Small intestine (tissue), 7 donors: ENCODE results near the gene ABCA1. TPM values are rescaled to one million over a fixed set of nuclear protein-coding genes. Genes with fewer than 3 reads are reported as not detected.
A peak's percentile ranks its signal among the peaks of the same experiment; 100 is the strongest.
"Not testable (repeated sequence)": the region's sequence is repeated elsewhere in the genome, so short reads cannot be mapped to it uniquely, and the experiment has no call there.

Source experiments
- DNase-seq, 2 donors: peaks; one replicate each; pipeline versions ENCODE4 v3.0.0 to v3.0.0-alpha.2; 2013
- FAIRE-seq: peaks from 2 replicates; lab custom pipeline; 2012; peaks lifted over from hg19 to GRCh38; lab: Jason Lieb, UNC
- H3K27ac ChIP-seq, 3 donors: one replicate each; pipeline ENCODE4 v1.5.1; 2013; ENCODE audit warnings: low read length in 2 of 3, mild to moderate bottlenecking in 2 of 3, control low read depth in 1 of 3, inconsistent platforms in 1 of 3, low read depth in 1 of 3, moderate library complexity in 1 of 3
- H3K27me3 ChIP-seq, 3 donors: one replicate each; pipeline ENCODE4 v1.6.1; 2013; ENCODE audit warnings: low read length in 3 of 3, inconsistent platforms in 1 of 3; ENCODE audit not compliant: control insufficient read depth in 3 of 3, insufficient read depth in 3 of 3
- H3K36me3 ChIP-seq, 3 donors: one replicate each; pipeline ENCODE4 v1.6.1; 2013; ENCODE audit warnings: low read length in 3 of 3, inconsistent platforms in 1 of 3, low read depth in 1 of 3, mild to moderate bottlenecking in 1 of 3, moderate library complexity in 1 of 3; ENCODE audit not compliant: control insufficient read depth in 3 of 3, insufficient read depth in 2 of 3
- H3K4me1 ChIP-seq, 3 donors: one replicate each; pipeline ENCODE4 v1.6.1; 2013; ENCODE audit warnings: low read length in 2 of 3, inconsistent platforms in 1 of 3, low read depth in 1 of 3, mild to moderate bottlenecking in 1 of 3, moderate library complexity in 1 of 3; ENCODE audit not compliant: control insufficient read depth in 3 of 3, insufficient read depth in 2 of 3
- H3K4me3 ChIP-seq, 3 donors: one replicate each; pipeline ENCODE4 v1.5.1; 2013; ENCODE audit warnings: low read length in 3 of 3, control low read depth in 1 of 3, inconsistent platforms in 1 of 3, low read depth in 1 of 3, mild to moderate bottlenecking in 1 of 3, moderate library complexity in 1 of 3
- H3K9me3 ChIP-seq, 2 donors: one replicate each; pipeline ENCODE4 v1.6.1; 2013; ENCODE audit warnings: low read depth in 1 of 2, low read length in 1 of 2; ENCODE audit not compliant: control insufficient read depth in 2 of 2, insufficient read depth in 1 of 2
- WGBS, 3 donors: extraction: QIAGEN DNeasy Blood & Tissue Kit; methylation state at CpG; one replicate each; pipeline ENCODE4 v1.1.7; 2013; 5-methylcytosine and 5-hydroxymethylcytosine counted together
- polyA plus RNA-seq, 4 donors: library from polyadenylated mRNA; stranded (reverse) in 3 of 4; unstranded in 1 of 4; fragments of 200-250 nt in 3 of 4; fragments of 120-200 nt in 1 of 4; gene quantifications; one replicate each; pipeline versions ENCODE4 v1.2.1 to v1.2.3, GENCODE V29; 2013
- donor health status: healthy with polysubstance abuse.
- donor health status: control.
- donor health status: control.
- donor health status: Bipolar disorder and iron deficiency.
- donor health status: healthy.

ABCA1 gene
- polyA plus RNA-seq, 4 donors, result 1.6 to 7.1 (median 3.1) TPM

DNA sequence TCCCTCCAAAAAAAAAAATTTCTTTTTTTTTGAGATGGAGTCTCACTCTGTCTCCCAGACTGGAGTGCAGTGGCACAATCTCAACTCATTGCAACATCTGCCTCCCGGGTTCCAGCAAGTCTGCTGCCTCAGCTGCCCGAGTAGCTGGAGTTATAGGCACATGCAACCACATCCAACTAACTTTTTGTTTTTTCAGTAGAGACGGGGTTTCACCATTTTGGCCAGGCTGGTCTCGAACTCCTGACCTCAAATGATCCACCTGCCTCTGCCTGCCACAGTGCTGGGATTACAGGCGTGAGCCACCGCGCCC, 7.5 kb upstream of the ABCA1 start:
- H3K36me3 ChIP-seq, H3K4me3 ChIP-seq, H3K27me3 ChIP-seq, H3K9me3 ChIP-seq, FAIRE-seq, H3K4me1 ChIP-seq, H3K27ac ChIP-seq, DNase-seq: not testable (repeated sequence)
- WGBS, 3 donors, result 73 to 85% (median 79%) methylated on average over 7 of the region's 7 CpGs

DNA sequence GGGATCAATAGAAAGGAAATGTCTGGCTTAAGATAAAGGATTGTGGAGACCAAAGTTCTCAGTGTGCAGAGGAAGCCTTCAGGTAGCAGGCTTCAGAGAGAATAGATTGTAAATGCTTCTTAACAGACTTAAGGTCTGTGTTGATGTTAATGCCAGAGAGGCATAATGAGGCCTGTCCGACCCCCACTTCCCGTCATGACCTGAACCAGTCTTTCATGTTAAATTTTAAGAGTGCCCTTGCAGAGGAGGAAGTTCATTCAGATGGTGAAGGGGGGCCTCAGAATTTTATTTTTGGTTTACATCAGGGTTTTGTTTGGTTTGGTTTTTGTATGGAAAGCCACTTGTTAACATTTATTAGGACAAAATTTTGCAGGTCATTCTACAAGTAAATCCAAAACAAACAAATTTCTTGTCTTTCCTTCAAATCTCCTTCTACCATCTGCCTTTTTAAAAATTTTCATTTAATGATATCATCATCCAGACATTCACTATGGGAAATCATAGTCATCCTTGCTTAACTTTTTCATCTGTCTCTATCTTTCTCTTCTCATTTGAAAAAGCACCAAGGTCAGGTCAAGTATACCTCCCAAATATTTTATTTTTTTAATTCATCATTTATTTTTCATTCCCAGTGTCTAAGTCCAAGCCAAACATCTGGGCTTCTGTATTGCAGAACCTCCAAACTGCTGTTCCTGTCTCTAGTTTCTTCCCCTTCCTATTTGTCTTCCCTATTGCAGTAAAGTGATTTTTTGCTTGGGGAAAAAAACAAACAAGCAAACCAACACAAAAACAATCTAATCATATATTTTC, 6.9 kb upstream of the ABCA1 start:
- no peaks in the 10 kb centered on the region for H3K4me1 ChIP-seq
- DNase-seq (no peak), FAIRE-seq (no peak)
- no peaks in the 10 kb centered on the region for H3K36me3 ChIP-seq
- no peaks in the 10 kb centered on the region for H3K9me3 ChIP-seq
- H3K27ac ChIP-seq, result no peak overlapping the region
- no peak overlapping the region for H3K4me3 ChIP-seq
- 21 to 47% (median 37%) methylated on average over 2 of the region's 2 CpGs for WGBS, 3 donors
- H3K27me3 ChIP-seq, result no peaks in the 10 kb centered on the region

DNA sequence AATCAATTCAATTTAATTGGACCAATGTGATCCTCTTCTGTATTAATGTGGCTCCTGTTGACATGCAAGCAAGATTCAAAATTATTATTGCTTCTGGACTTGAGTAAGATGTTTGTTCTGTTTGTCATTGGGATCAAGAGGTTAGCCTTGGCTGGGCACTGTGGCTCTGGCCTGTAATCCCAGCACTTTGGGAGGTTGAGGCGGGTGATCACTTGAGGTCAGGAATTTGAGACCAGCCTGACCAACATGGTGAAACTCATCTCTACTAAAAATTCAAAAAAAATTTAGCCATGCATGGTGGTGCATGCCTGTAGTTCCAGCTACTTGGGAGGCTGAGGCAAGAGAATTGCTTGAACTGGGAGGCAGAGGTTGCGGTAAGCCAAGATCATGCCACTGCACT, 5.1 kb upstream of the ABCA1 start:
- not testable (repeated sequence) for H3K4me3 ChIP-seq, FAIRE-seq, H3K36me3 ChIP-seq, H3K27me3 ChIP-seq, H3K27ac ChIP-seq, H3K4me1 ChIP-seq, DNase-seq, H3K9me3 ChIP-seq
- WGBS, 3 donors, result 94 to 99% (median 95%) methylated on average over 2 of the region's 2 CpGs

DNA sequence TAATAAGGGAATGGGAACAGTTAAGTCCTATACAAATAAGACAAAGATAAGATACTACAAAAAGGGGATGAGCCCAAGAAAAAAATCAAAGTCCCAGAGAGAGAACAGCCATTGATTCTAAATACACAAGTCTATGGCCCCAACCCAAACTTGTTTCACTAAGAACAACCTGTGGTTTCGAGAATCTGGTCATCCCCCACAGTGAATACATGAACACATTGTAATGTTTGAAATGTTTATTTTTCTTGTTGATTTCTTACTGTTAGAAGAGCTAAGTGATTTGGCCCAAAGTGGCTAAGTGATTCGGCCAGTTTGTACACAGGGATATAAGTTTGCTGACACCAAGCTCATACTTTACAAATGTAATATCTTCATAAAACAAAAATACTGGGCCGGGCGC, 3.3 kb upstream of the ABCA1 start:
- no peaks in the 10 kb centered on the region for H3K9me3 ChIP-seq
- peaks cover 0 to 3% (median 0%) of the 10 kb centered on the region in 3 donors for H3K27me3 ChIP-seq
- 72 to 88% (median 78%) methylated on average over 4 of the region's 4 CpGs for WGBS, 3 donors
- no peaks in the 10 kb centered on the region for H3K36me3 ChIP-seq
- H3K27ac ChIP-seq, result no peak overlapping the region
- H3K4me1 ChIP-seq, result peaks cover 0 to 5% (median 4%) of the 10 kb centered on the region in 3 donors
- H3K4me3 ChIP-seq, result no peak overlapping the region
- no peak for FAIRE-seq
- no peak for DNase-seq

DNA sequence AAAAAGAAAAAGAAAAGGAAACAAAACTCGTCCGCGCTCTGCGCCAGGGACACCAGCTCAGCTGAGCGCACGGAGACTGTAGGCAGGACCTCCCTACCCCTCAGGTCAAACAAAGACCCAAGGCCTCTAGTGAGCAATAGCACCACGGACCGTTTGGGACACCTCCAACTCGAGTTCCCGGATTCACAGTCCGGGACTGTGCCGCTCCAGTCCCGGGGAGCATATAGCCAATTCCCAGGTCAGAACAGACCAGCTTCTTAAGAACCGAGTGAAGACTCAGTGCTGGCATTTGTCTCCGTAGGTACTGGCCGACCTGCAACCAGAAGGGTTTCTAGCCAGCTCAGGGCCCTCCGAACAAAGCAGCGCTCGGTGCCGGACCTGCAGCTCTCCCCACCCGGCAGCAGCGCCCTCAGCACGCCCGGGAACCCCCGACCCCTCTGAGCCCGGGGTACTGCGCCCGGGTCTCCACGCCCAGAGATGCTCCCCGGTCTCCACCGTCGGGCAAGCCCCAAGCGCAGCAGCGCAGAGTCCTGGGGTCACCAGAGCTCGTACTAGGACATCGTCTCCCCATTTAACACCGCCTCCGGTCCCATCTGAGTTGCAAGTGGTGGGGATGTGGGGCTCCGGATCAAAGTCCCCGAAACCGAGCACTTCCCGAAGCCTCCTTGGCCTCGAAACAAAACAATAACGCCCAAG, 591 bp downstream of the ABCA1 start:
- no peaks in the 10 kb centered on the region for H3K9me3 ChIP-seq
- FAIRE-seq (no peak), DNase-seq (peak; percentile 47 to 77)
- no peaks in the 10 kb centered on the region for H3K36me3 ChIP-seq
- H3K4me3 ChIP-seq, result peak overlapping the region; percentile 56 to 86 (median 80)
- peak overlapping the region; percentile 62 to 92 (median 69) for H3K27ac ChIP-seq
- H3K27me3 ChIP-seq, result peaks cover 0 to 3% (median 0%) of the 10 kb centered on the region in 3 donors
- WGBS, 3 donors, result 0 to 1% (median 0%) methylated on average over 43 to 44 of the region's 44 CpGs
- H3K4me1 ChIP-seq, result peaks cover 0 to 9% (median 4%) of the 10 kb centered on the region in 3 donors

DNA sequence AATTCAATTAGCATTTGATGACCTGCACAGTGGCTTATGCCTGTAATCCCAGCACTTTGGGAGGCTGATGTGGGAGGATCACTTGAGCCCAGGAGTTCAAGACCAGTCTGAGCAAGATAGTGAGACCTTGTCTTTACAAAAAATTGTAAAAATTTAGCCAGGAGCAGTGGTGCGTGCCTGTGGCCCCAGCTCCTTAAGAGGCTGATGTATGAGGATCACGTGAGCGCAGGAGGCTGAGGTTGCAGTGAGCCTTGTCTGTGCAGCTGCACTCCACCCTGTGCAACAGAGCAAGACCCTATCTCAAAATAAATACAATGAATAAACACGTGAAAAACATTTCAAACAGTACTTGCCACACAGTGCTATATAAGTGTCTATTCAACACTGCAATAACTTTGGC, 4.2 kb downstream of the ABCA1 start:
- DNase-seq (no peak), FAIRE-seq (no peak)
- 71 to 91% (median 87%) methylated on average over 4 of the region's 4 CpGs for WGBS, 3 donors
- no peaks in the 10 kb centered on the region for H3K9me3 ChIP-seq
- H3K36me3 ChIP-seq, result no peaks in the 10 kb centered on the region
- H3K4me1 ChIP-seq, result peaks cover 0 to 8% (median 4%) of the 10 kb centered on the region in 3 donors
- no peaks in the 10 kb centered on the region for H3K27me3 ChIP-seq
- no peak overlapping the region for H3K27ac ChIP-seq
- no peak overlapping the region for H3K4me3 ChIP-seq

DNA sequence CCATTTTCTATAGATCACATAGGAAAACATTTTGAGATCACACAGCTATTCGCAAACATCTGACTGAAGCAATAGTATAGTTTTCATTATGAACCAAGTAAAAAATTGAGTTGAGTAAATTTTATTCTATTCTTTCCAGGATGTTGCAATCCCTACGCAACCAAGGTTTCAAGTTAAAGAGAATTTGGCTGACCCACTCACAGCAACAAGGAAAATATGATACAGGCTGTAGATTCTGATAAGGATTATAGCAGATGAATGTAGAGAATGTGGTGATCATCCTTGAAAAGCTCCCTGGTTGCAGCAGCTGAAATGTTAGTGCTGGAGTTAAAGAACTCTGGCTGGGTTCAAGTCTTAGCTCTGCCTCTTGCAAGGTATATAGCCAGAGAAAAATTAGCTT, 4.7 kb downstream of the ABCA1 start:
- Histone ChIP-seq H3K9me3 (no peaks in the 10 kb centered on the region), H3K27ac (no peak overlapping the region), H3K4me1 (peaks cover 0 to 4% (median 0%) of the 10 kb centered on the region in 3 donors), H3K36me3 (no peaks in the 10 kb centered on the region), H3K27me3 (no peaks in the 10 kb centered on the region), H3K4me3 (no peak overlapping the region)
- FAIRE-seq (no peak), DNase-seq (no peak)
- WGBS, 3 donors, result 81 to 91% (median 90%) methylated on average over 2 of the region's 2 CpGs

DNA sequence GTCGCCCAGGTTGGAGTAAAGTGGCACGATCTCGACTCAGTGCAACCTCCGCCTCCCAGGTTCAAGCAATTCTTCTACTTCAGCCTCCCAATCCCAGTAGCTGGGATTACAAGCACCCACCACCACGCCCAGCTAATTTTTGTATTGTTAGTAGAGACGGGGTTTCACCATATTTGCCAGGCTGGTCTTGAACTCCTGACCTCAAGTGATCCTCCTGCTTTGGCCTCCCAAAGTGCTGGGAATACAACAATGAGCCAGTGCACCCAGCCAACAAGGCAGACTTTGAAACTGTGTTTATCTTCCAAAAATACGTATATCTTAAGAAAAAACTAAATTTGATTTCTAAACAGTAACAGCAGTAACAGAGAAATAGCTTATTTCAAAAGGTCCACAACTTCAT, 5.2 kb downstream of the ABCA1 start:
- DNase-seq, H3K36me3 ChIP-seq, H3K27ac ChIP-seq, H3K9me3 ChIP-seq, H3K27me3 ChIP-seq, H3K4me3 ChIP-seq, H3K4me1 ChIP-seq, FAIRE-seq: not testable (repeated sequence)
- 81 to 91% (median 90%) methylated on average over 7 of the region's 7 CpGs for WGBS, 3 donors
